IMR-90 (cell line): Measurements from ENCODE around the gene ST6GALNAC3. TPM values are rescaled to one million over a fixed set of nuclear protein-coding genes. Genes with fewer than 3 reads are reported as not detected.

ENCODE experiments used
- ATAC-seq: fragments of 200-7000 bp; cut with Tn5 transposase; 2 replicates; pipeline ENCODE4 v1.9.1; 2020; ENCODE audit warnings: low read depth, mild to moderate bottlenecking, moderate library complexity
- BruUV-seq: library from RNA; stranded (reverse); fragments of 400-500 nt; replicated peaks from 2 replicates; lab custom pipeline; 2021; lab: Mats Ljungman, UMichigan
- CTCF ChIA-PET: fragments of 300-600 bp; formaldehyde crosslinking; extraction: SDS; loops from one replicate; lab custom pipeline; 2021; ENCODE audit warnings: antibody characterized with exemption; lab: Yijun Ruan, JAX
- POLR2A ChIA-PET: fragments of 300-600 bp; sonication (Branson Sonifier 250); formaldehyde crosslinking; loops from one replicate; lab custom pipeline; 2022; ENCODE audit warnings: antibody characterized with exemption; ENCODE audit not compliant: unreplicated experiment; lab: Charles Lee
- DNase-seq: peaks from one replicate; pipeline ENCODE4 v3.0.0; 2013
- H2AFZ ChIP-seq: replicated peaks from 2 replicates; pipeline ENCODE3; 2013; ENCODE audit warnings: low read length, mild to moderate bottlenecking; ENCODE audit not compliant: poor library complexity
- H2AK5ac ChIP-seq: 2 replicates; pipeline ENCODE4 v1.6.1; 2013; ENCODE audit warnings: low read depth, low read length, inconsistent platforms
- H2AK9ac ChIP-seq: replicated peaks from 2 replicates; pipeline ENCODE3; 2013; ENCODE audit warnings: mild to moderate bottlenecking, low read depth, low read length, moderate library complexity; ENCODE audit not compliant: poor library complexity
- H2BK120ac ChIP-seq: 2 replicates; pipeline ENCODE4 v1.6.1; 2013; ENCODE audit warnings: low read depth, low read length, inconsistent platforms
- H2BK15ac ChIP-seq: 3 replicates; pipeline ENCODE4 v1.6.1; 2013; ENCODE audit warnings: low read depth, low read length, inconsistent platforms
- H2BK20ac ChIP-seq: 2 replicates; pipeline ENCODE4 v1.6.1; 2013; ENCODE audit warnings: low read depth, mild to moderate bottlenecking, inconsistent platforms, low read length, moderate library complexity
- H2BK5ac ChIP-seq: 2 replicates; pipeline ENCODE4 v1.6.1; 2013; ENCODE audit warnings: mild to moderate bottlenecking, low read depth, low read length, inconsistent platforms; ENCODE audit not compliant: poor library complexity, severe bottlenecking
- H3K14ac ChIP-seq: replicated peaks from 2 replicates; pipeline ENCODE4 v1.6.1; 2013; ENCODE audit warnings: low read depth, low read length, inconsistent platforms
- H3K18ac ChIP-seq: 2 replicates; pipeline ENCODE4 v1.6.1; 2013; ENCODE audit warnings: low read depth, low read length, control low read depth
- H3K23ac ChIP-seq: 2 replicates; pipeline ENCODE4 v1.6.1; 2013; ENCODE audit warnings: low read depth, low read length, inconsistent platforms
- H3K27ac ChIP-seq: 2 replicates; pipeline ENCODE4 v1.5.1; 2013; ENCODE audit warnings: mild to moderate bottlenecking, control low read depth, low read length; ENCODE audit not compliant: insufficient read depth
- H3K27me3 ChIP-seq: 2 replicates; pipeline ENCODE4 v1.6.1; 2013; ENCODE audit warnings: low read length; ENCODE audit not compliant: control insufficient read depth, insufficient read depth
- H3K36me3 ChIP-seq: 2 replicates; pipeline ENCODE4 v1.6.1; 2013; ENCODE audit warnings: low read length, mixed read lengths; ENCODE audit not compliant: control insufficient read depth, insufficient read depth
- H3K4ac ChIP-seq: 2 replicates; pipeline ENCODE4 v1.6.1; 2013; ENCODE audit warnings: low read depth, low read length, inconsistent platforms
- H3K4me1 ChIP-seq: 2 replicates; pipeline ENCODE4 v1.6.1; 2013; ENCODE audit warnings: low read length, mixed read lengths; ENCODE audit not compliant: control insufficient read depth, insufficient read depth
- H3K4me2 ChIP-seq: 2 replicates; pipeline ENCODE4 v1.6.1; 2013; ENCODE audit warnings: low read depth, mild to moderate bottlenecking, control low read depth, low read length, moderate library complexity
- H3K4me3 ChIP-seq: 2 replicates; pipeline ENCODE4 v1.5.1; 2013; ENCODE audit warnings: low read depth, mild to moderate bottlenecking, control low read depth, low read length, moderate library complexity; ENCODE audit not compliant: insufficient read depth
- H3K56ac ChIP-seq: 2 replicates; pipeline ENCODE4 v1.6.1; 2013; ENCODE audit warnings: low read length, inconsistent platforms; ENCODE audit not compliant: insufficient read depth; ENCODE audit errors: extremely low read depth
- H3K79me1 ChIP-seq, 2 experiments: 2 replicates each; pipeline ENCODE4 v1.6.1; 2013; ENCODE audit warnings: low read length in 2 of 2, inconsistent platforms in 1 of 2, low read depth in 1 of 2
- H3K9ac ChIP-seq: 2 replicates; pipeline ENCODE4 v1.6.1; 2013; ENCODE audit warnings: low read depth, low read length, control low read depth
- H3K9me1 ChIP-seq: 2 replicates; pipeline ENCODE4 v1.6.1; 2013; ENCODE audit warnings: low read length, inconsistent platforms; ENCODE audit not compliant: insufficient read depth
- H3K9me3 ChIP-seq: 2 replicates; pipeline ENCODE4 v1.6.1; 2013; ENCODE audit warnings: low read length; ENCODE audit not compliant: control insufficient read depth, insufficient read depth
- H4K20me1 ChIP-seq: 2 replicates; pipeline ENCODE4 v1.6.1; 2013; ENCODE audit warnings: low read length, inconsistent platforms; ENCODE audit not compliant: insufficient read depth
- H4K5ac ChIP-seq: 2 replicates; pipeline ENCODE4 v1.6.1; 2013; ENCODE audit warnings: mild to moderate bottlenecking, low read depth, low read length, control low read depth
- H4K8ac ChIP-seq, 2 experiments: 2 replicates each; pipeline ENCODE4 v1.6.1; 2013; ENCODE audit warnings: low read depth in 2 of 2, low read length in 2 of 2, control low read depth in 1 of 2, inconsistent platforms in 1 of 2
- H4K91ac ChIP-seq: 2 replicates; pipeline ENCODE4 v1.6.1; 2013; ENCODE audit warnings: low read depth, low read length, inconsistent platforms; ENCODE audit not compliant: insufficient read depth
- BHLHE40 ChIP-seq: fragments of 150-350 bp; IDR thresholded peaks from 2 replicates; pipeline ENCODE4 v1.6.1; 2016; ENCODE audit warnings: mild to moderate bottlenecking, low read depth, low read length
- SMC3 ChIP-seq: fragments of 150-350 bp; IDR thresholded peaks from 2 replicates; pipeline ENCODE4 v1.6.1; 2016; ENCODE audit warnings: low read depth, mild to moderate bottlenecking, antibody characterized with exemption, low read length, moderate library complexity
- WGBS, 2 experiments: methylation state at CpG; one replicate each; pipeline versions ENCODE4 v1.1.5 to v1.1.7; 2013; ENCODE audit warnings: missing lambda C conversion rate in 2 of 2; ENCODE audit not compliant: insufficient read length in 1 of 2; ENCODE audit errors: extremely low coverage in 2 of 2; 5-methylcytosine and 5-hydroxymethylcytosine counted together
- dilution Hi-C: fragments of 300-500 bp; cut with HindIII; formaldehyde crosslinking; loops from one replicate; pipeline ENCODE4 v1.14.3; 2018; ENCODE audit warnings: low sequenced_read_pairs; ENCODE audit not compliant: unreplicated experiment
- in situ Hi-C: fragments of 300-500 bp; cut with MboI; formaldehyde crosslinking; loops from 3 replicates; pipeline ENCODE4 v1.14.3; 2019; ENCODE audit warnings: low sequenced_read_pairs, inconsistent platforms, mixed read lengths
- intact Hi-C: fragments of 100-400 bp; cut with micrococcal nuclease; formaldehyde crosslinking; loops from 2 replicates; pipeline ENCODE4 v1.10.0; 2022
- polyA plus RNA-seq, 3 experiments: library from polyadenylated mRNA; depleted of rRNA; stranded (reverse); fragments of >200 nt; gene quantifications; 2 replicates each; pipeline ENCODE4 v1.2.3, GENCODE V29; 2012; ENCODE audit warnings: low replicate concordance in 1 of 3
- total RNA-seq: library from RNA; depleted of rRNA; stranded (reverse); fragments of >200 nt; gene quantifications from 2 replicates; pipeline ENCODE4 v1.2.3, GENCODE V29; 2012
- TF ChIP-seq, protein P1 (sequence below): conservative IDR thresholded peaks from 2 replicates; pipeline ENCODE4 v1.5.1; 2012; ENCODE audit warnings: mild to moderate bottlenecking, low read depth, low read length, improper control_type of control experiment
- TF ChIP-seq, protein P2 (sequence below): fragments of 150-350 bp; IDR thresholded peaks from 2 replicates; pipeline ENCODE4 v1.6.1; 2016; ENCODE audit warnings: low read depth, mild to moderate bottlenecking, low read length, moderate library complexity, borderline replicate concordance

ST6GALNAC3 gene
- total and polyA plus RNA-seq, 2 of the 4 experiments (the other 2 are of a cell fraction) = 0.65 to 1.3 TPM

DNA sequence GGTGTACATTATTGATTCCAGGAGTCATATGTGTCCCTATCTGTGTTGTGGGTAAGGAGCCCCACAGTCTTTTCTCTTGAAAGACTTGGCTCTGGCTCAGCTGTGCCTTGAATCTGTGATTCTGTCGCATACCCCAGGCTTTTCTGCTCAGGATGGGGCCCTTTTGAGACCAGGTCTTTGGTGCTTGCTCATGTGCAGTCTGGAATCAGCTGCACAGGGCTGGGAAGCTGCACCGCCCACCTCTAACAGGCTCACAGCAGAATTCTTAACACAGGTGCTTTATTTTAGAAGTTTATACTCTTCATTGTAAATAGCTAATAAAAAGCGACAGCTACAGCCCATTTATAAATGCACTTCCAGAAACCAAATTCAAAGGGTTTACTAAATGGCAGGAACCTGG is 61.3 kb downstream of the ST6GALNAC3 start:
- Histone ChIP-seq H3K23ac (no peak overlapping the region), H4K8ac (no peak overlapping the region), H3K4me1 (no peaks in the 10 kb centered on the region), H3K4me3 (no peak overlapping the region), H3K79me1 (no peaks in the 10 kb centered on the region), H3K9me1 (no peaks in the 10 kb centered on the region), H2BK15ac (no peak overlapping the region), H2AK5ac (no peak overlapping the region), H3K36me3 (no peaks in the 10 kb centered on the region), H3K4me2 (no peak overlapping the region), H3K27ac (no peak overlapping the region), H3K56ac (no peak overlapping the region), H3K14ac (no peak overlapping the region), H3K27me3 (no peaks in the 10 kb centered on the region), H3K9ac (no peak overlapping the region), H3K18ac (no peak overlapping the region), H2AK9ac (no peak overlapping the region), H4K91ac (no peak overlapping the region), H3K4ac (no peak overlapping the region), H2BK5ac (no peak overlapping the region), H2BK120ac (no peak overlapping the region), H2BK20ac (no peak overlapping the region), H4K20me1 (no peaks in the 10 kb centered on the region), H4K5ac (no peak overlapping the region), H3K9me3 (no peaks in the 10 kb centered on the region; the same call in 1 of the 2 replicates), H2AFZ (no peak overlapping the region)
- BruUV-seq = no TSS peak
- no CpG with 5 or more reads among the region's 3 CpGs for WGBS, 2 experiments
- ATAC-seq (no peak), DNase-seq (no peak)
- in situ Hi-C loops (no loop called here), dilution Hi-C loops (no loop called here), intact Hi-C loops (no loop called here)
- CTCF ChIA-PET = interaction anchor here (0.6 kb wide), 1 partner anchor 145 kb away, joined by 7 read pairs; no protein-coding TSS in a partner anchor
- TF ChIP-seq SMC3 (no peak), BHLHE40 (no peak)
- TF ChIP-seq, protein P1, sequence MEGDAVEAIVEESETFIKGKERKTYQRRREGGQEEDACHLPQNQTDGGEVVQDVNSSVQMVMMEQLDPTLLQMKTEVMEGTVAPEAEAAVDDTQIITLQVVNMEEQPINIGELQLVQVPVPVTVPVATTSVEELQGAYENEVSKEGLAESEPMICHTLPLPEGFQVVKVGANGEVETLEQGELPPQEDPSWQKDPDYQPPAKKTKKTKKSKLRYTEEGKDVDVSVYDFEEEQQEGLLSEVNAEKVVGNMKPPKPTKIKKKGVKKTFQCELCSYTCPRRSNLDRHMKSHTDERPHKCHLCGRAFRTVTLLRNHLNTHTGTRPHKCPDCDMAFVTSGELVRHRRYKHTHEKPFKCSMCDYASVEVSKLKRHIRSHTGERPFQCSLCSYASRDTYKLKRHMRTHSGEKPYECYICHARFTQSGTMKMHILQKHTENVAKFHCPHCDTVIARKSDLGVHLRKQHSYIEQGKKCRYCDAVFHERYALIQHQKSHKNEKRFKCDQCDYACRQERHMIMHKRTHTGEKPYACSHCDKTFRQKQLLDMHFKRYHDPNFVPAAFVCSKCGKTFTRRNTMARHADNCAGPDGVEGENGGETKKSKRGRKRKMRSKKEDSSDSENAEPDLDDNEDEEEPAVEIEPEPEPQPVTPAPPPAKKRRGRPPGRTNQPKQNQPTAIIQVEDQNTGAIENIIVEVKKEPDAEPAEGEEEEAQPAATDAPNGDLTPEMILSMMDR = no peak
- TF ChIP-seq, protein P2, sequence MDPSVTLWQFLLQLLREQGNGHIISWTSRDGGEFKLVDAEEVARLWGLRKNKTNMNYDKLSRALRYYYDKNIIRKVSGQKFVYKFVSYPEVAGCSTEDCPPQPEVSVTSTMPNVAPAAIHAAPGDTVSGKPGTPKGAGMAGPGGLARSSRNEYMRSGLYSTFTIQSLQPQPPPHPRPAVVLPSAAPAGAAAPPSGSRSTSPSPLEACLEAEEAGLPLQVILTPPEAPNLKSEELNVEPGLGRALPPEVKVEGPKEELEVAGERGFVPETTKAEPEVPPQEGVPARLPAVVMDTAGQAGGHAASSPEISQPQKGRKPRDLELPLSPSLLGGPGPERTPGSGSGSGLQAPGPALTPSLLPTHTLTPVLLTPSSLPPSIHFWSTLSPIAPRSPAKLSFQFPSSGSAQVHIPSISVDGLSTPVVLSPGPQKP = no peak
- POLR2A ChIA-PET = no interaction called here
